GM12865 (cell line): ENCODE results near the gene ASF1B.
"Not testable (repeated sequence)": the region's sequence is repeated elsewhere in the genome, so short reads cannot be mapped to it uniquely, and the experiment has no call there.

ENCODE experiments used
- DNase-seq: peaks from one replicate; pipeline ENCODE4 v3.0.0; 2010; ENCODE audit warnings: low read depth
- H3K4me3 ChIP-seq: 2 replicates; pipeline ENCODE4 v1.5.1; 2011; ENCODE audit warnings: mild to moderate bottlenecking, low read depth, low read length, control low read depth
- CTCF ChIP-seq: IDR thresholded peaks from 2 replicates; pipeline ENCODE4 v1.5.1; 2011; ENCODE audit warnings: low read length, control low read depth, low read depth, inconsistent platforms; ENCODE audit not compliant: insufficient read depth; ENCODE audit errors: missing control alignments

The ASF1B gene

GRCh38 chr19:14150770-14151661, 14.6 kb upstream of the ASF1B start:
- no peak for TF ChIP-seq CTCF
- no peak for DNase-seq
- no peak overlapping the region for H3K4me3 ChIP-seq

GRCh38 chr19:14150041-14150769, 13.8 kb upstream of the ASF1B start:
- no peak overlapping the region for H3K4me3 ChIP-seq
- DNase-seq = no peak
- no peak for TF ChIP-seq CTCF

GRCh38 chr19:14149509-14149994, 13.2 kb upstream of the ASF1B start:
- no peak overlapping the region for H3K4me3 ChIP-seq
- peak; percentile 54 for DNase-seq
- TF ChIP-seq CTCF = no peak

- no peak for TF ChIP-seq CTCF
- DNase-seq = no peak
- no peak overlapping the region for H3K4me3 ChIP-seq
Observed at GRCh38 chr19:14148751-14149410, 12.5 kb upstream of the ASF1B start.

GRCh38 chr19:14147797-14148605, 11.6 kb upstream of the ASF1B start:
- no peak overlapping the region for H3K4me3 ChIP-seq
- peak; percentile 68 for TF ChIP-seq CTCF
- peak; percentile 50 for DNase-seq

- H3K4me3 ChIP-seq = no peak overlapping the region
- no peak for DNase-seq
Observed at GRCh38 chr19:14146789-14147216, 10.4 kb upstream of the ASF1B start.

GRCh38 chr19:14146169-14146568, 9.8 kb upstream of the ASF1B start:
- not testable (repeated sequence) for DNase-seq, H3K4me3 ChIP-seq

More at GRCh38 chr19:14146789-14147216, 10.4 kb upstream of the ASF1B start:
- no peak for TF ChIP-seq CTCF
